K562 (cell line): ENCODE data around the gene EFHD2. TPM values are rescaled to one million over a fixed set of nuclear protein-coding genes. Genes with fewer than 3 reads are reported as not detected.
A peak's percentile ranks its signal among the peaks of the same experiment; 100 is the strongest.

Source experiments
- ETS2 ChIP-seq: IDR thresholded peaks from 2 replicates; pipeline ENCODE4 v1.6.1; 2016; ENCODE audit warnings: borderline replicate concordance, missing genetic modification characterization, mild to moderate bottlenecking, moderate library complexity, missing compliant biosample characterization; ENCODE audit not compliant: poor library complexity, severe bottlenecking
- GATAD2A ChIP-seq: fragments of 450-650 bp; IDR thresholded peaks from 2 replicates; pipeline ENCODE4 v1.6.1; 2017
- HMG20B ChIP-seq: fragments of 250-450 bp; sonication (Bioruptor Pico); IDR thresholded peaks from 2 replicates; pipeline ENCODE4 v1.5.0; 2021; ENCODE audit warnings: mild to moderate bottlenecking
- NCOR1 ChIP-seq: fragments of 450-650 bp; IDR thresholded peaks from 2 replicates; pipeline ENCODE4 v1.6.1; 2016; ENCODE audit warnings: mild to moderate bottlenecking, moderate library complexity
- NRF1 ChIP-seq, 2 experiments: fragments of 450-650 bp; IDR thresholded peaks in 1 of 2; conservative IDR thresholded peaks in 1 of 2; 2 replicates each; pipeline ENCODE4 v1.6.1; 2014; ENCODE audit warnings: mild to moderate bottlenecking in 2 of 2
- POLR2B ChIP-seq: fragments of 450-650 bp; IDR thresholded peaks from 2 replicates; pipeline ENCODE4 v1.6.1; 2018; ENCODE audit warnings: low read depth; ENCODE audit not compliant: partially characterized antibody
- PPARD ChIP-seq: fragments of 250-450 bp; sonication (Bioruptor Pico); IDR thresholded peaks from 2 replicates; pipeline ENCODE4 v1.8.0; 2022; ENCODE audit warnings: inconsistent platforms, mild to moderate bottlenecking, moderate library complexity
- PREB ChIP-seq: sonication (generic); formaldehyde crosslinking; IDR thresholded peaks from 2 replicates; pipeline ENCODE4 v1.8.1; 2023; ENCODE audit warnings: mild to moderate bottlenecking, missing genetic modification reagents
- ZBTB1 ChIP-seq: sonication (generic); formaldehyde crosslinking; IDR thresholded peaks from 2 replicates; pipeline ENCODE4 v1.8.1; 2023; ENCODE audit warnings: missing genetic modification reagents, low read depth, mild to moderate bottlenecking, borderline replicate concordance
- ZBTB40 ChIP-seq, 2 experiments: fragments of 450-650 bp in 1 of 2; sonication (generic) in 1 of 2; formaldehyde crosslinking in 1 of 2; IDR thresholded peaks; 2 replicates each; pipeline versions ENCODE4 v1.7.1 to v1.9.0; 2016 to 2022; ENCODE audit warnings: inconsistent platforms in 1 of 2, mild to moderate bottlenecking in 1 of 2, missing genetic modification reagents in 1 of 2
- ZFX ChIP-seq: sonication (generic); formaldehyde crosslinking; IDR thresholded peaks from 2 replicates; pipeline ENCODE4 v1.8.0; 2022; ENCODE audit warnings: mild to moderate bottlenecking, missing genetic modification reagents, moderate library complexity
- ZNF57 ChIP-seq: fragments of 450-650 bp; formaldehyde crosslinking; IDR thresholded peaks from 2 replicates; pipeline ENCODE4 v1.4.0; 2020; ENCODE audit warnings: mild to moderate bottlenecking, moderate library complexity
- ZNF699 ChIP-seq: fragments of 250-450 bp; sonication (Bioruptor Pico); IDR thresholded peaks from 2 replicates; pipeline ENCODE4 v1.8.0; 2021; ENCODE audit warnings: mild to moderate bottlenecking, moderate library complexity; ENCODE audit not compliant: insufficient replicate concordance
- polyA plus RNA-seq, 8 experiments: library from polyadenylated mRNA; depleted of rRNA in 4 of 8; stranded (reverse) in 5 of 8; unstranded in 3 of 8; fragments of >200 nt; fragmentation: Nextera tagmentation in 2 of 8; fragmentation: Illumina TruSeq in 1 of 8; extraction: Ambion mirVana in 2 of 8; extraction: Trizol in 1 of 8; gene quantifications; 2 replicates each; pipeline versions ENCODE4 v1.2.1 to v1.2.3, GENCODE V29; 2011 to 2014; ENCODE audit warnings: inconsistent platforms in 1 of 8, missing spikeins in 1 of 8
- total RNA-seq, 7 experiments: library from RNA; depleted of rRNA in 6 of 7; stranded (reverse); fragments of >200 nt in 6 of 7; fragmentation: Illumina TruSeq in 2 of 7; extraction: Trizol in 2 of 7; gene quantifications; 2 replicates each; pipeline versions ENCODE4 v1.2.1 to v1.2.3, GENCODE V29; 2011 to 2021; ENCODE audit warnings: low replicate concordance in 1 of 7
- TF ChIP-seq, protein P1 (sequence below): fragments of 450-650 bp; IDR thresholded peaks from 2 replicates; pipeline ENCODE4 v1.6.1; 2016; ENCODE audit warnings: low read depth, mild to moderate bottlenecking, moderate library complexity
- TF ChIP-seq, protein P2 (sequence below): IDR thresholded peaks from 2 replicates; pipeline ENCODE4 v1.6.1; 2016; ENCODE audit warnings: missing genetic modification characterization, missing compliant biosample characterization

EFHD2 gene
- total and polyA plus RNA-seq, 9 of the 15 experiments (the other 6 are each of a cell fraction or from before 2014, with no cell fraction given), result 1.7 to 73.5 (median 25.2) TPM

GRCh38 chr1:15456313-15456954, 46.7 kb downstream of the EFHD2 start, which contains the start of gene CELA2A (continued):
- TF ChIP-seq NRF1 (conservative IDR thresholded peaks at IDR 0.05 in 1 of 2, IDR thresholded peaks at IDR 0.05 in 1 of 2), result no peak
- TF ChIP-seq, protein P1, sequence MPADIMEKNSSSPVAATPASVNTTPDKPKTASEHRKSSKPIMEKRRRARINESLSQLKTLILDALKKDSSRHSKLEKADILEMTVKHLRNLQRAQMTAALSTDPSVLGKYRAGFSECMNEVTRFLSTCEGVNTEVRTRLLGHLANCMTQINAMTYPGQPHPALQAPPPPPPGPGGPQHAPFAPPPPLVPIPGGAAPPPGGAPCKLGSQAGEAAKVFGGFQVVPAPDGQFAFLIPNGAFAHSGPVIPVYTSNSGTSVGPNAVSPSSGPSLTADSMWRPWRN, result 0 out of 2 replicates have a peak, but pooled peaks have one; percentile 17
- no peak for TF ChIP-seq ZBTB1
- no peak for TF ChIP-seq PPARD
- TF ChIP-seq, protein P2, sequence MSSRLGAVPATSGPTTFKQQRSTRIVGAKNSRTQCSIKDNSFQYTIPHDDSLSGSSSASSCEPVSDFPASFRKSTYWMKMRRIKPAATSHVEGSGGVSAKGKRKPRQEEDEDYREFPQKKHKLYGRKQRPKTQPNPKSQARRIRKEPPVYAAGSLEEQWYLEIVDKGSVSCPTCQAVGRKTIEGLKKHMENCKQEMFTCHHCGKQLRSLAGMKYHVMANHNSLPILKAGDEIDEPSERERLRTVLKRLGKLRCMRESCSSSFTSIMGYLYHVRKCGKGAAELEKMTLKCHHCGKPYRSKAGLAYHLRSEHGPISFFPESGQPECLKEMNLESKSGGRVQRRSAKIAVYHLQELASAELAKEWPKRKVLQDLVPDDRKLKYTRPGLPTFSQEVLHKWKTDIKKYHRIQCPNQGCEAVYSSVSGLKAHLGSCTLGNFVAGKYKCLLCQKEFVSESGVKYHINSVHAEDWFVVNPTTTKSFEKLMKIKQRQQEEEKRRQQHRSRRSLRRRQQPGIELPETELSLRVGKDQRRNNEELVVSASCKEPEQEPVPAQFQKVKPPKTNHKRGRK (tag), result no peak
- TF ChIP-seq GATAD2A, result peak; percentile 23; the same call in 1 of the 2 replicates
- no peak for TF ChIP-seq ZNF57 (CRISPR knock-in tag)
- TF ChIP-seq POLR2B, result no peak
- TF ChIP-seq NCOR1, result peak; percentile 43; the same call in 1 of the 2 replicates
- TF ChIP-seq ZBTB40 (IDR thresholded peaks at IDR 0.05), result peak; percentile 31; the same call in 1 of the 2 replicates
- no peak for TF ChIP-seq ZBTB40 (CRISPR knock-in tag; IDR thresholded peaks at IDR 0.05)
- TF ChIP-seq ZNF699 (CRISPR knock-in tag), result no peak
- no peak for TF ChIP-seq PREB (CRISPR knock-in tag)
- TF ChIP-seq ETS2 (tag), result no peak
- peak; percentile 26; the same call in 1 of the 2 replicates for TF ChIP-seq ZFX (CRISPR knock-in tag)
- TF ChIP-seq HMG20B (CRISPR knock-in tag), result no peak
